G401 (cell line): ENCODE measurements around the gene HOOK1. TPM values are rescaled to one million over a fixed set of nuclear protein-coding genes. Genes with fewer than 3 reads are reported as not detected.
"Not testable (repeated sequence)": the region's sequence is repeated elsewhere in the genome, so short reads cannot be mapped to it uniquely, and the experiment has no call there.

Source experiments
- DNase-seq: peaks from one replicate; pipeline ENCODE4 v3.0.0-alpha.2; 2015; ENCODE audit warnings: low spot score
- in situ Hi-C: cut with HindIII; loops from 2 replicates; pipeline ENCODE4 v1.10.0; 2016; ENCODE audit warnings: low sequenced_read_pairs, mixed read lengths
- total RNA-seq: library from RNA; depleted of rRNA; stranded (reverse); fragments of >200 nt; shearing (Covaris generic); gene quantifications from 2 replicates; pipeline ENCODE4 v1.2.3, GENCODE V29; 2014

Gene HOOK1
- total RNA-seq, 1 experiment from 2014 or later, result not detected

- in situ Hi-C loops, result no loop called here
- DNase-seq, result peak; percentile 34
Observed at GRCh38 chr1:59816318-59816878, 1.6 kb downstream of the HOOK1 start.

GRCh38 chr1:59819566-59820438 lies 5.1 kb downstream of the HOOK1 start:
- in situ Hi-C loops, result no loop called here
- DNase-seq, result no peak

GRCh38 chr1:59827055-59827643 lies 12.4 kb downstream of the HOOK1 start:
- in situ Hi-C loops, result no loop called here

GRCh38 chr1:59828160-59828559 lies 13.4 kb downstream of the HOOK1 start:
- in situ Hi-C loops, result no loop called here

More at GRCh38 chr1:59827055-59827643, 12.4 kb downstream of the HOOK1 start:
- no peak for DNase-seq

GRCh38 chr1:59831529-59831928 lies 16.8 kb downstream of the HOOK1 start:
- DNase-seq, result no peak
- in situ Hi-C loops, result no loop called here

More at GRCh38 chr1:59828160-59828559, 13.4 kb downstream of the HOOK1 start:
- no peak for DNase-seq

GRCh38 chr1:59833022-59833421 lies 18.3 kb downstream of the HOOK1 start:
- no peak for DNase-seq
- in situ Hi-C loops, result no loop called here

- in situ Hi-C loops, result no loop called here
- DNase-seq, result no peak
Observed at GRCh38 chr1:59833991-59834390, 19.2 kb downstream of the HOOK1 start.

- DNase-seq, in situ Hi-C loops: not testable (repeated sequence)
Observed at GRCh38 chr1:59837857-59838256, 23.1 kb downstream of the HOOK1 start.

GRCh38 chr1:59845091-59845490 lies 30.3 kb downstream of the HOOK1 start:
- in situ Hi-C loops, result no loop called here
- DNase-seq, result no peak

- in situ Hi-C loops, result no loop called here
- no peak for DNase-seq
Observed at GRCh38 chr1:59846209-59846894, 31.6 kb downstream of the HOOK1 start.

- in situ Hi-C loops, result no loop called here
- DNase-seq, result no peak
Observed at GRCh38 chr1:59846895-59847282, 32.1 kb downstream of the HOOK1 start.

- in situ Hi-C loops, result no loop called here
Observed at GRCh38 chr1:59852117-59852516, 37.4 kb downstream of the HOOK1 start.

GRCh38 chr1:59855297-59855696 lies 40.5 kb downstream of the HOOK1 start:
- in situ Hi-C loops, DNase-seq: not testable (repeated sequence)

More at GRCh38 chr1:59852117-59852516, 37.4 kb downstream of the HOOK1 start:
- no peak for DNase-seq

- in situ Hi-C loops, result no loop called here
- DNase-seq, result peak; percentile 45
Observed at GRCh38 chr1:59856725-59857338, 42.1 kb downstream of the HOOK1 start.

GRCh38 chr1:59857679-59858354 lies 43.1 kb downstream of the HOOK1 start:
- in situ Hi-C loops, result no loop called here
- DNase-seq, result no peak

- DNase-seq, result no peak
- in situ Hi-C loops, result no loop called here
Observed at GRCh38 chr1:59866462-59866861, 51.7 kb downstream of the HOOK1 start.

- no peak for DNase-seq
- in situ Hi-C loops, result no loop called here
Observed at GRCh38 chr1:59871746-59872145, 57.0 kb downstream of the HOOK1 start.

GRCh38 chr1:59877108-59877682 lies 62.4 kb downstream of the HOOK1 start:
- in situ Hi-C loops, result no loop called here

More at GRCh38 chr1:59877108-59877682, 62.4 kb downstream of the HOOK1 start:
- no peak for DNase-seq
